ENCODE results near the gene ASB2.

The ASB2 gene

DNA sequence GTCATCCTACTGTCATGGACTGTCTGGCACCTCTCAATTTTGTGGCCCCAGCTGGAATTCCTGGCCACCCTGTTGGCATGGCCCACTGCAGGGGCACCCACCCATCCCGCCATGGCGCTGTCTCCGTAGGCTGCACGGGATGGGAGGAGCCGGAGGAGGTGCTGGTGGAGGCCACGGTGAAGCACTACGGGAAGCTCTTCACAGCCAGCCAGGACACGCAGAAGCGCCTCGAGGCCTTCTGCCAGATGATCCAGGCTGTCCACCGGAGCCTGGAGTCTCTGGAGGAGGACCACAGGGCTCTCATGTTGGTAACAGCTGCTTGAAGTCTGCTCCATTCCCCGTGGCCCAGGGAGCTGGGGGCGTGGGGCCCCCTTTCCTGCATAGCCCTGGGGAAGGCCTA lies 24.6 kb upstream of the ASB2 start:
- no peak for DNase-seq

DNA sequence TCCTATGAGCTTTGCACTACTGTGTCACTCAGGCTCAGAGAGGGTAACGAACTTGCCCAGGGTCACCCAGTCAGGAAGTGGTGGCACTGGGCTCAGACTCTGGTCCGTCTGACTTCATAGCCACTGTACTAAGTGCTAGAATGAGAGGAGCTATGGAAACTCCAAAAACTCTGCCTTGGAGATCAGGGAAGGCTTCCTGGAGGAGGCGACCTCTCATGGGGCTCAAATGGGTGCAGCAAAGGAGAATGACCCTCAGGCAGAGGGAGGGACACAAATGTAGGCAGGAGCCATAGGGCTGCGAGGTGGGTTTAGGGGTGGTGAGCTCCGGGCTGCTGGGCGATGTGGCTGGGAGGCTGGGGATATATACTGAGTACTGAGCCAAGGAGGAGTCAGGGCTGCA lies 23.9 kb upstream of the ASB2 start:
- DNase-seq = no peak

DNA sequence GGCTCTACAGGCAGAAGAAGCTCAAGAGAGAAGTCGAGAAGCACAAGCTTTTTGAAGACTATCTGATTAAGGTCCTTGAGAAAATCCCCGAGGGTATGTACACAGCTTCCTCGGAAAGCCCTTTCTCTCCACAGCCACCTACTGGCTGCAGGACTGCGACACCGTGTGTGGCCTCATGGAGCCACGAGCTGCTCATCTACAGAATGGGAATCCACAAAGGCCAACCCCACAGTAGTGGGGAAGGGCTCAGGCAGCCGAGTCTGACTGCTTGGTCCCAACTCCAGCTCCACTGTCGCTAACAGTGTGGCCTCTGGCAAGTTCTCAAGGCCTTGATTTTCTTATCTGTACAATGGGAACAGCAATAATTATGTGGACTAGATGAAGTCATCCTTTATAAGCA lies 23.2 kb upstream of the ASB2 start:
- no peak for DNase-seq

DNA sequence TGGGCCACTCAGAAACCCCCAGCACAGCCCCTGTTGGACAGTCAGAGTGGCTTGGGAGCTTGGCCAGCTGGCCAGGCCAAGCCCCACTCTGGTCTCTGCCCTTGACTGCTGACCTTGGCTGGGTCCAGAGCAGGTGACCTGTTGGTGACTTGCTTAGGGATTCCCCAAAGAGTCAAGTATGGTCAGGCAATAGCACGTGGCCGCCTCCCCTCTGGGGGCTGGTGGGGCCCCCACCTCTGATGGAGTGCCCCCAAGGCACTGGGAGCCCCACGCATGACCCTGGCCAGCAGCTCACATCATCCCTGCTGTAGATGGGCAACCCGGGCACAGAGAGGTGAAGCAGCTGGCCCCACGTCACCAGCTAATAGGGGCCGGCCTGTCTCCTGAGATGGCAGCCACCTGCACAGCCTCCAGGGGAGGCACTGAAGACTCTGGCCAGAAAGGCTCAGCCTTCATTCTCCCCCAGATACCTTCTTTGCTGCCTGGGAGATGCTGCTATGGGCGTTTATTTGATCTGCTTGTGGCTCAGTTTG lies 22.6 kb upstream of the ASB2 start:
- no peak for DNase-seq

DNA sequence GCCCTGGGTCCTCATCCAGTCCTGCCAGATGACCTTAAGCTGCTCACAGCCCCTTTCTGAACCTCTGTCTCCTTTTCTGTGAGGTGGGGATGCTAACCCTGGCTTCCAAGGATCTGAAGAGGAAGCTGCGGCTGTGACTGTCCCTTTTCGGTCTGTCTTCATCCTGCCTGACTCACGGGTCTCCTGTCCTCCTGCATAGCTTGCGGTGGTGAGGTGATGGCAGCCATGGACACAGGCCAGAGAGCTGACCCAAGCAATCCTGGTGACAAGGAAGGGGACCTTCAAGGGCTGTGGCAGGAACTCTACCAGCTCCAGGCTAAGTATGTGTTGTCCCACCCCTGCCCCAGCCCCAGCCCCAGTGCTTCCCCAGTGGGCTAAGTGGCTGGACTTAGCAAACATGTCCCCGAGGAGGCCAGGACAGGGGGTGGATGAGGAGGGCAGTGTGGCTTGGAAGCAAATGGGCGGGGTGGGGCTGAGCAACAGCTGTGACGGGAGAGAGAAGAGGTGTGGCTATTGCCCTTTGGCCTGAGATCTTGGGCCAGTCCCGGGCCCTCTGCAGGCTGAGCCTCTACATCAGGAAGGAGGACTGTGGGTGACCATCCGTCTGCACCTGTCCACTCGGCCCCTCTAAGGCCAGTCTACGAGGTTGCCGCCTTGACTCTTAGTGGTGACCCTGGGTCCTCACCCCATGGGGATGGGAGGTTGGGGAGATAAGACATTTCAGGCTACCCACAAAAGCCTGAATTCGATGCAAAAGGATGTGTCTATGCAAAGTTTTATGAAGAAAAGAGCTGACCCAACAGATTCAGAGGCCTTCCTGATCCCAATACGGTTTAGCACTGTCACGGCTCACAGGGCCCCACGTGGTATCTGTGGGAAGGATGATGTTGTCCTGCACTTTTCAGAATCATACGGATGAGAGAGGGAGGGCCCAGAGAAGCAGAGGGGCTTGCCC lies 21.8 kb upstream of the ASB2 start:
- no peak for DNase-seq

DNA sequence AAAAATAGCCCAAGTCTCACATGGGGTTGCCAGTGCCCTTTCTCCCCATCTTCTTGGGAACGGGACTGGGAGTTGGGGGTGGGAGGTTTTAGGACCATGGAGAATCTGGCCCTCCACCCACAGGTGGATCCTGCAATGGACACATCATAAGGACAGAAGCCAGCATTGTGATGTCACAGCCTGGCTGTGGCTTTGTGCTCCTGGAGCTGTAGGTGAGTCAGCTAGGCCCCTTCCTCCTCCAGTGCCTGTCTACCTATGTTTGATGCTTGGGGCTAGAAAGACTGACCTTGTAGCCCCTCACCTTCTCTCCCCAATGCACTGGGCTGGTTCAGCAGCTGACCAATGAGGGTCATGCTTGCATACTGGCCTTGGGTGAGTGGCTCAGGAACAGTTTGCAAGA lies 20.7 kb upstream of the ASB2 start, which contains the start of gene CCDC197:
Gene CCDC197, plus strand, starts transcription at position 220 of the 400 bp plus-strand sequence. CDS start 831 bp downstream, outside the sequence.
- DNase-seq = no peak

DNA sequence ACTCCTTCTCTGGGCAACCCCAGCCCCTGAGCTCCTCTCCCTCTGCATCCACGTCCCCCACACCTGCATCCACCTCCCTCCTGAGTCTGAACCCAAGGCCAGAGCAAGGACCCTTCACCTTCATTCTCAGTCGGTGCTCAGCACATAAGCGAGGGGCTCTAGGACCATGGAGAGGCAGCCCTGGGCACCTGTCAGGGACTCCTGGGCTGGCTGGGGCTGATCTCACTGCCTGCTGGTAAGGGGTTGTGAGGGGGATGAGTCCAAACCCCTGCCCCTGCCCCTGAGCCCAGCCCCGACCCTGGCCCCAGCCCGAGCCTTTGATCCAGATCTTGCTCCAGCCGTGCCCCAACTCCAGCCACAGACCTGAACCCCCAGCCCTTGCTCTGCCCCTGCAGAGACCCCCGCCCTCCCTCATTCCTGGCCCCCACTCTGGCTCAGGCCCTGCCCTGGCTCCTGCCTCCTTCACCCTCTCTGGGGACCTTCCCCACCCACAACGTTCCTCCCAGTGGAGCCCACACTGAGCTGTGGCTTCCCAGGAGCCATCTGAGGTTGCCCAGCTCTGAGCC lies 19.8 kb upstream of the ASB2 start:
- no peak for DNase-seq

DNA sequence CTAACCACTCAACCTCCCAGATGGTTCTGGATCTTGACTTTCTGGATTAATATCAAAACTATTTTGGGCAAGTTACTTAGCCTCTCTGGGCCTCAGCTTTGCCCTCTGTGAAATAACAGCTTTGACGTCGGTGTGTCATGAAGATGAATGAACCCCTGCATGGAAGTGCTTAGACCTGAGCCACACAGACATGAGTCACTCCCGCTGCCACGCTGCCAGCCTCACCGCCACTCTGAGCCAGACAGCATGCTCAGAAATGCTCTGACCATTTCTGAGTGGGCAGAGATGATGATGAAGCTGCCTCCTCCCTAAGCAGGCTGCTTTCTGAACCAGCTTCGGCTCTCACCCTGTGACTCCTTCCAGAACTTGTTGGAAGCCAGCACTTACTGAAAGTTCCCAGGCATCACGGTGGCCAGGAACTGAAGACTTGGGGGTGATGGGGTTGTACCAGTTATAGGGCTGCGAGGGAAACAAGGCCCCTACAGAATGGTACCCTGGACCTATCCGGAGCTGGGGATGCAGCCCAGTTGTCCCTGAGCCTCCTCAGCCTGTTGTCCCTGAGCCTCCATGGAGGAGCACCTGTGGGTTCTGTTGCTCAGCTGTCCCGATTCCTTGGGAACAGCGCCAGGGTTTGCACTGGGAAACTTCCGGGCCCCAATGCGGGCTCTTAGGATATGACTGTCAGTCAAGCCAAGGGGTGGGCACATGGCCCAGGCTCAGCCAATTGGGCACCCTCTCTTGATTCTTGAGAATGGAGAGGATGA lies 18.7 kb upstream of the ASB2 start:
- no peak for DNase-seq

DNA sequence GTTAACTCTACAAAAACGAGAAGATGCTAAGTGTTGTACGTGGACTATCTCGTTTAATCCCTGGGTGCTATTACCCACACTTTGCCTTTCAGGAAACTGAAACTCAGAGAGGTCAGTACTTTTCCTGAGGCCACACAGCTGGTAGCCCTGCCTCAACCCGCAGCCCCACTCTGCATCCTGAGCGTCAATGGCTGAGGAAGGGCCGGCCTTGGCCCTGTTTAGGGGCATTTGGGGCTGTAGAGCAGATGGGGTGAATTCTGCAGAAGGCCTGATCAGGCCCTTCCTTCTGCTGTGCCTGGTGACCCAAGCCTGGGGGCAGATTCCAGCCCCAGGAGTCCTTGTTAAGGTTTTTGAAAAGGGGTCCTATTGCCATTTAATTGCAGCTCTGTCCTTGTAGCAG lies 17.0 kb upstream of the ASB2 start:
- no peak for DNase-seq

DNA sequence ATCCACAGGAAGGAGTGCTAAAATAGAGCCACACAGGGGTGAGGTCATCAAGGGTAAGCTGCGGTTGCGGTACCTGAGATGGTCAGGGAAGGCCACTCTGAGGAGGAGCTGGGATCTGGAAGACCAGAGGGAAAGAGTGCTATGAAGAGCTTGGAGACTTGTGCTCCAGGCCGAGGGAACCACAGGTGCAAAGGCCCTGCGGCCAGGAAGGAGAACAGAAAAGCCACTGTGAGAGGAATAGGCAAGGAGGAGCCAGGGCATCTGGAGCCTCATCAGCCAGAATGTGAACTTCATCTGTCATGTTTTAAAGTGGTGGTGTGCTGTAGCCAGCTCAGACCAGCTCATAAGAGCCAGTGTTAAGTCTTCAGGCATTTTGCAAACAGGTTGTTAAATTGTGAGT lies 15.3 kb upstream of the ASB2 start:
- DNase-seq = no peak

DNA sequence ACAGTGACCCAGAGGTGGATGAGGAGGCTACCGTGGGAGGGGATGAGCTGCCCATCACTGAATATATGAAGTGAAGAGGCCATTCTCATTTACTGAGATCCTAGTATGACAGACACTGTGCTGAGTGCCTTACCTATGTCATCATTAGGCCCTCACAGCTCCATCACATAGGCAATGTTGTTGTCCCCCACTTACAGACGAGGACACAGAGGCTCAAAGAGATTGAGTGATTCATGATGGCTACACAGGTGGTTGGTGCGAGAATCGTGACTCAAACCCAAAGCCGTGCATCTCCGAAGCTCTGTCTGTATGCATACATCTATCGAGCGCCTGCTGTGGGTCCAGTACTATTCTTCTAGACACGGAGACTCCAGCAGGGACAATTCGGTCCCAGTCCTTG lies 14.8 kb upstream of the ASB2 start:
- DNase-seq = no peak

DNA sequence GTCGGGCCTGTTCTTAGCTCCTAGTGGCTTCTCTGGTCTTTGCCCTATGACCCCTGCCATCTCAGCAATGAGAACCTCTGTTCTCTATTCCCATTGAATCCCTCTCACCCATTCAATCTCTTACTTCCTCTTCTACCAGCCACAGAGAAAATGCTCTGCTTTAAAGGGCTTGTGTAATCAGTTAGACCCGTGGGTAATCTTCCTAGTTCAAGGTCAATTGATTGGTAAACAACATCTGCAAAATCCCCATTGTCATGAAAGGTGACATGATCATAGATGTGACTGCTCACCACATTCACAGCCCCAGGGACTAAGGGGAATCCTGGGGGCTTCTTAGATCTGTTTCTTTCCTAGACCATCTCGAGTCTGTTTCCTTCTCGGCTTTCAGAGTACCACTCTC lies 13.6 kb upstream of the ASB2 start:
- no peak for DNase-seq

DNA sequence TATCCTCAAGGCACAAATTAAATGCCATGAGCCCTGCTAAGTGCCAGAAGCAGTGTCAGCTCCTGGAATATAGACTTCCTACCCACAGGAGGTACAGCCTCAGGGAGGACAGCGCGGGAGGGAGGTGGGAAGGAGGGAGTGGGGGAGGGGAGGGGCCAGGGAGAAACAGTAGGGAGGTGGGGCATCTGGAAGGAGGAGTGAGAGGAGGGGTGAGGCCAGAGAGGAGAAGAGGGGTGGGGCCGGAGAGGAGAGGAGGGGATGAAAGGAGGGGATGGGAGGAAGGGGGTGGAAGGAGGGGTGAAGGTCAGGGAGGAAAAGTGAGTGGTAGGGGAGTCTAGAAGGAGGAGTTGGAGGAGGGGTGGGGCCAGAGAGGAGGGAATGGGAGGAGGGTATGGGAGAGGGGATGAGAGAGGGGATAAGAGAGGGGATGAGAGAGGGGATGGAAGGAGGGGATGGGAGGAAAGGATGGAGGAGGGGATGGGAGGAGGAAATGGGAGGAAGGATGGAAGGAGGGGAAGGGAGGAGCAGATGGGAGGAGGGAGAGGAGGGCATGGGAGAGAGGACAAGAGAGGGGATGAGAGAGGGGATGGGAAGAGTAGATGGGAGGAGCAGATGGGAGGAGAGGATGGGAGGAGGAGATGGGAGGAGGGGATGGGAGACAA lies 11.6 kb upstream of the ASB2 start:
- DNase-seq = no peak

DNA sequence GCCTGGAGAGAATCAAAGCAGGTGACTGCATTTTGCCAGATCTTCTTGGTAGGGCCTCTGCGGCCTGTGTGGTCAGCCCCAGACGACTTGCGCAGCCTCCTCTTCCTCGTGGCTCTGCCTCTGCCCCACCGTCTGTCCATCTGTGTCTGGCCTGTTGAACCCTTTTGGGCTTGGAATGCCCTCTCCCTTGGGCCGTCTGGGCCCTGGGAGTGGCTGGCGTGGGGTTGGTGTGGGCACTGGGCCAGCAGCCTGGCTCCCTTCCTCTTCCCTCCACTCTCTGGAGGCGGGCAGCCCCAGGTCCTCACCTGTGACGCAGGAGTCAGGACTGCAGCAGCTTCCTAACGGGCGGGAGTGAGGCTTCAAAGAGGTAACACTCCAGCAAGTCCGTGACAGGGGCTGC lies 11.0 kb upstream of the ASB2 start:
- no peak for DNase-seq

DNA sequence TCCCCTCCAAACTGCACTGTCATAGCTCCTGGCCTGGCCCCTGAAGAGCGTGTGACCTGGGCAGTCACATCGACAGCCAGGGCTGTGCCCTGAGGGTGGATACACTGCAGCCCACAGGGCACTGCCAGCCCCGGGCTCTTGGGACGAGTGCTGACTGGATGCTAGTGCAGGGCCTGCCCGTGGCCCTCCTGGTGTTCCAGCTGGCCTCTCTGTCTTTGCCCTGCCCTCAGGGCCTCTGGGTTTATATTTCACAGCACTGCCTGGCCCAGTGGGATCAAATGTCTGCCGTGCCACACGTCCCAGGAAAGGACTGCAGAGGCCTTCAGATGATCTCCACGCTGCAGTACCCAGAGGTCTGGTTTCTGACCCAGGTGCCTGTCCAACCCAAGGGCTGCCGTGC lies 10.6 kb upstream of the ASB2 start:
- no peak for DNase-seq

DNA sequence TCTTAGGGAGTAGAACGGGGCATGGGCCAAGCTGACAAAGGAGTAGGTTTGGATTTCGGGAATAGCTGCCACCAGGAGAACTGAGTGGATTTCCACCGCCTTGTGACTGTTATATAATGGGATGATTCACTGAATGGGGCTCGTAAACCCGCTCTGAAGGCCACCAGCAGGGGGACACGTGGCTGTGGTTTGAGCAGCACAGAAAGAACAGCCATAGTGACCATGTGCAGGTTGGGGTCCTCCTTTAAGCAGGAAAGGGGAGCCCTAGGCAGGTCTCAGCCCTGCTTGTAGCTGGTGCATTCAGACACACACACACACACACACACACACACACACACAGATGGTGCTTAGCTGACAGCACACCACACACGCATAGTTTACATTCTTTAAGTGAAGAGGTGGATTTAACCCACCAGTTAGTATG lies 8.6 kb upstream of the ASB2 start:
- DNase-seq = no peak

DNA sequence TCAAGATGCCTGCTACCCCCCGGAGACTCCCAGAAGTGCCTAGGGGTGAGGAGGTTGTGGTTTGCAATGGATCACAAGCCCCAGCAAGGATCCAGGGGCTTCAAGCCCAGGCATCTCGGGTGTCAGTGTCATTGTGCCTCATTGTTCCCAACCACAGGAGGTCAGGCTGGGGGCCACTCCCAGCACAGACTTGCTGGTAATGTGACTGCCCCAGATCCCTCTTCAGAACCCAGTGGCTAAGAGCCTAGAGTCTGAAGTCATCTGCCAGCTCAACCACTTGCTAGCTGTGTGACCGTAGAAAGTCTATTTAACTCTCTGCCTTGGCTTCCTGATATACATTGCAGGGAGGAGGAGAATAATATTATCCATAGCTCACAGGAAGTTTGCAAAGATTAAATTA lies 7.7 kb upstream of the ASB2 start:
- no peak for DNase-seq

DNA sequence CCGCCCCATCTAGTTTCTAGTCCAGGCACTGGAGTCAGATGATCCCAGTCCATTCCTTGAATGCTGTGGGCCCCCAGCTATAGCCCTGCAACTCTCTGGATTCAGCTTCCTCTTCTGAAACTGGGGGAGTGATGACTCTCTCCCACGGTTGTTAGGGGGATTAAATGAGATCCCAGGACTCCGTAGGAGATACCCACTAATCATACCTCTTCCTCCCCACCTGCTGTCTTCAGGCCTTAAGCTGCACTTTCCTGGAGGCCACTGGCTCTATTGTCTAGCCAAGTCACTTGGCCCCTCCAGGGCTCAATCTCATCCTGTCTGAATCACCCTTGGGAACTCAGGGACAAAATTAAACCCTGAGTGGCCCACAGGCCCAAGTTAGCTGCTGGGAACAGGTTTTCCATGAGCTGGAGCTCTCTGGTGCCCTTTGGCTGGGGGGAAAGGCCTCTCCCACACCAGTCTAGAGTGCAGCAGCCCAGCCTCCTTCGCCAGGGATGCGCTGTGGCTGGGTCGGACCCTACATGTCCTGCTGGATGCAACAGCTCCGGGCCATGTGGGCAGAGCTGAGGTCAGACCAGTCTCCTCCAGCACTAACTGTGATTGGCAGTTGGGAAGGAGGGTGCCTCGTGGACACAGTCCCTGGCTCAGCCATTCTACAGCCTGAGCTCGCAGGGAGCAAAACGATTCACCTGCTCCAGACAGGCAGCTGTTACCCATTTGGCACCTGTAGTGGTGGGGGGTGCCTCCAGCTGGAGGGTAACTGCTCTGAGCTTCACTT lies 6.0 kb upstream of the ASB2 start:
- no peak for DNase-seq

DNA sequence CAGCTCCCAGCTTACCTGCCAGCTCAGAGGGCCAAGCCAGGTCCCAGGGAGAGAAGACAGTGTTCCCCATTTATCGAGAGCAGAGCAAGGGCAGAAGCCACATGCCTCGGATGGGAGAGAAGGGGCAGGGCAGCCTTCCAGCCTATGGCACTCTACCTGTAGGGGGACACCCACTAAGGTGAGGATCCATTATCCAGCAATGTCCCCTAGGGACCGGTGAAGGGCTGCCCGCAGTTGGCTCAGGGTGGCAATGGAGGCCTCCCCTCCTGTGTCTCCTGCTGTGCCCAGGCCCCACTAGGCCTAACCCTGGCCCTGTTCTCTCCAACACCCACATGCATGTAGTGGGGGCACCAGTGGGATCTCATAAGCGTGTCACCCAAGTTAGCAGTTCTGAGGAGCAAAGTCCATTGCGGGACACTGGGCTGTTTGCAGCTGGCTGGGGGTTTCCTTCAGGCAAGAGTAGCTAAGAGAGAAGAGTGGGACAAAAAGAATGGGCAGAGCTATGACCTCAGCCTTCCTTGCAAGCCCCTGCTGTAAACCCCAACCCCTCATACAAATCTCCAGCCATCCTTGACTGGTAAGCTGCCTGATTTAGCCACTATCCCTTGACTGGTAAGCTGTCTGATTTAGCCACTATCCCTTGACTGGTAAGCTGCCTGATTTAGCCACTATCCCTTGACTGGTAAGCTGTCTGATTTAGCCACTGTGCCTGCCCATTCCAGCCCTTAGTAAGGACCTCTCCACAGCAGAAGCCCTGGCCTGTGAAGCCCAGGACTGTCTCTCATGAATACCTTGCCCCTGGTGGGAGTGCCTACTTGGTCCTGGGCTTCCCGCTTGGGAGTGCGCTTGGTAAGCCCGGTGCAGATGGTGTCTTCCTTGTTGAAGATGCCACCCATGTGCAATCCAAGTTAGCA lies 5.2 kb upstream of the ASB2 start:
- DNase-seq = no peak

DNA sequence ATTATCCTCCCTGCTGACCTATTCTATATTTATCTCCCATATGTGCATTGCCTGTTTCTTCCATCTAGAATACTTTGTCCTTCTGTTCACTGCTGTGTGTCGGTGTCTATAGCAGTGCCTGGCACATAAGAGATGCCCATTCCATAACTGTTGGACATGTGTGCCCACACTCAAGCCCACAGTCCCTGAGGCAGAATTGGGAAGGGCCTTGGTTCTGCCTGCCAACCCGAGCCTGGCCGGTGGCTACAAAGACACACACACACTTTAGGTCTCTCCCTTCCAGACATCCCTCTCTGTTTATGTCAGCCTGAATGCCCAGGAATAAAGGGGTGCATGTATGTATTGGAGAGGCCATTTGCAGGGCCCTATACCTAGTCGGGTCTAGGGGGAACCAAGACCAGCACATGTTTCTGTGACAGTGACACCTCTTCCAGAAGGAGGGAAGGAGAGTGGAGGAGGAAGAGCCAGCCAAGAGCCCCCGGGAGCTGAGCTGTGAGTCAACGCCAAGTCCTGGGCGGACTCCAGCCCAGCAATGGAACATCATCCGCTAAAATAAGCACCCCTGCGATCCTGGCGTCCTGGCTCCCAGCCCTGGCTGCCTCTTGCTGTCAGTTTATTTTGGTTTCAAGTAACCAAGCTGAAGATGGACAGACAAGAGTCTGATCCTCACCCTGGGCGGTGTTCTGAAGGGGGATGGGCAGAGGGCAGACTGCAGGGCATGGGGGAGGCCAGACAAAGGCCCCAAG lies 4.3 kb upstream of the ASB2 start:
- no peak for DNase-seq
